Measurements from ENCODE around the gene C9orf152. TPM values are rescaled to one million over a fixed set of nuclear protein-coding genes. Genes with fewer than 3 reads are reported as not detected.

C9orf152 gene
- total RNA-seq, 6 donors from 2014 or later: 6.3 to 26.3 (median 15.9) TPM

DNA sequence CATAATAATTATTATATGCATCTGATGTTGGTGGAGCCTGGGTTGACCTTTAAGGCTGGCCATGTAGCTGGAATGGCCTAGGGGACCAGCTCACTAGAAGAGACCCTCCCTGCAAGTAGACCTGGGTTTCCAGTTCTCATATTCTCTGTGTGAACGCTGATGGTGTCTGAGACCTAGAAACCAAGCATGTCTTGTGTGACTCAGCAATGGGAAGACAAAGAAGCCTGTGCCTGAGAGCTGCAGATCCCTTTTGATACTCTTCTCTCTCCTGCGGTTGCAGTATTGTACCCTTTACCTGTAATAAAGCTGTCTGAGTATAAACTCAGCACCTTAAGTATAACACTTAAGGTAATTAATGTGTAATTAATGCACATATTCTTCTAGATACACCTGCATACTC is 22.2 kb downstream of the C9orf152 start:
- DNase-seq: no peak
- no peak for ATAC-seq (ENCODE audit: low FRiP score in 2 of 2)
- TF ChIP-seq, protein P1, sequence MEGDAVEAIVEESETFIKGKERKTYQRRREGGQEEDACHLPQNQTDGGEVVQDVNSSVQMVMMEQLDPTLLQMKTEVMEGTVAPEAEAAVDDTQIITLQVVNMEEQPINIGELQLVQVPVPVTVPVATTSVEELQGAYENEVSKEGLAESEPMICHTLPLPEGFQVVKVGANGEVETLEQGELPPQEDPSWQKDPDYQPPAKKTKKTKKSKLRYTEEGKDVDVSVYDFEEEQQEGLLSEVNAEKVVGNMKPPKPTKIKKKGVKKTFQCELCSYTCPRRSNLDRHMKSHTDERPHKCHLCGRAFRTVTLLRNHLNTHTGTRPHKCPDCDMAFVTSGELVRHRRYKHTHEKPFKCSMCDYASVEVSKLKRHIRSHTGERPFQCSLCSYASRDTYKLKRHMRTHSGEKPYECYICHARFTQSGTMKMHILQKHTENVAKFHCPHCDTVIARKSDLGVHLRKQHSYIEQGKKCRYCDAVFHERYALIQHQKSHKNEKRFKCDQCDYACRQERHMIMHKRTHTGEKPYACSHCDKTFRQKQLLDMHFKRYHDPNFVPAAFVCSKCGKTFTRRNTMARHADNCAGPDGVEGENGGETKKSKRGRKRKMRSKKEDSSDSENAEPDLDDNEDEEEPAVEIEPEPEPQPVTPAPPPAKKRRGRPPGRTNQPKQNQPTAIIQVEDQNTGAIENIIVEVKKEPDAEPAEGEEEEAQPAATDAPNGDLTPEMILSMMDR (IDR thresholded peaks at IDR 0.05): no peak
- TF ChIP-seq EP300 (IDR thresholded peaks at IDR 0.05) (no peak), POLR2AphosphoS5 (IDR thresholded peaks at IDR 0.05) (no peak), POLR2A (IDR thresholded peaks at IDR 0.05) (no peak)
- 86 to 88% methylated on average over 2 of the region's 2 CpGs for WGBS, 2 donors
- Histone ChIP-seq H3K27me3 (no peaks in the 10 kb centered on the region), H3K4me1 (peaks cover 21 to 34% (median 32%) of the 10 kb centered on the region in 4 donors), H3K36me3 (no peaks in the 10 kb centered on the region), H3K27ac (no peak overlapping the region), H3K9me3 (no peaks in the 10 kb centered on the region), H3K4me3 (no peak overlapping the region)

DNA sequence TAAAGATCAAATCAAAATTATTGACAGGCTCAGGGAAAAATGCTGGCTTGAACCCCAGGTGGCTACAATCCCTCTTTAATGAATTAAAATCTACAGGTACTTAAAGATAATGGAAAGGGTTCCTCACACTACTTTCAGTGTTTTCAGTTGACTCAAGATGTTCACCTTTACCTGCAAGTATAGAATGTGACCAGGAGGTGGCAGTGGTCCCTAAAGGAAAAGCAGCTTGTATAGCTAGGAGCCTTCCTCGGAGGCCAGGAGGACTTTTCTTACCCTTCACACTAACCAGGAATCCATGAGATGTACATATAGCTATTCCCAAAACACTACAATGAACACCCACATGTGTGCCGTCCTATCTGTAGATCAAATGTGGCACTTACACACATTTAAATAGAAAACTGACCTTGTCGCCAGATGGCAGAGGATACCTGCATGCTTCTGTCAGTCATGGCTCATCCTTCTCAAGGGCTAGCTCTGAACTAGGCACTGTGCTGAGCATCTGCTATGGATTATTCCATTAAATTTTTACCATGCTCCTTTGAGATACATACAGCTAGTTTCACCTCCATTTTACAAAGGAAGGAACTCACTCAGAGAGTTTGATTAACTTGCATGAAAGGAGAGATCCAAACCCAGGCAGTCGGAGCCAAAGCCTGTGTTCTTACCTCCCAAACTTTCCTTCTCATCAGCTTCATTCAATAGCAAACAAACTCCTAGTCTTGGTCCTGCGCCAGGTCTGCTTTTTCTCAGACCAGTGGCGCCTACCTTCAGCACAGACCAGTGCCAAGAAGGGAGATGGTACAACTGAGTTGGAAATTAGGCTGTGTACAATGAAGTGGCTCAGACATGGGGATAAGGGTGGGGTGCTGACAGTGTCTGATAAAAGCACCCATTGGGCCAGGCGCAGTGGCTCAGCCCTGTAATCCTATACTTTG is 24.5 kb downstream of the C9orf152 start:
- no peaks in the 10 kb centered on the region for H3K9me3 ChIP-seq
- TF ChIP-seq, protein P1 (IDR thresholded peaks at IDR 0.05): peak; percentile 65 to 87 (median 74)
- TF ChIP-seq POLR2AphosphoS5 (IDR thresholded peaks at IDR 0.05) (no peak), POLR2A (IDR thresholded peaks at IDR 0.05) (no peak), EP300 (IDR thresholded peaks at IDR 0.05) (no peak)
- no peaks in the 10 kb centered on the region for H3K27me3 ChIP-seq
- 74% methylated on average over 7 of the region's 7 CpGs for WGBS, 2 donors
- ATAC-seq (ENCODE audit: low FRiP score in 2 of 2) (peak; percentile 65 to 80), DNase-seq (peak in 1 of 2 donors; percentile 76)
- H3K4me3 ChIP-seq: no peak overlapping the region
- no peaks in the 10 kb centered on the region for H3K36me3 ChIP-seq
- no peak overlapping the region for H3K27ac ChIP-seq
- peaks cover 5 to 17% (median 14%) of the 10 kb centered on the region in 4 donors for H3K4me1 ChIP-seq

DNA sequence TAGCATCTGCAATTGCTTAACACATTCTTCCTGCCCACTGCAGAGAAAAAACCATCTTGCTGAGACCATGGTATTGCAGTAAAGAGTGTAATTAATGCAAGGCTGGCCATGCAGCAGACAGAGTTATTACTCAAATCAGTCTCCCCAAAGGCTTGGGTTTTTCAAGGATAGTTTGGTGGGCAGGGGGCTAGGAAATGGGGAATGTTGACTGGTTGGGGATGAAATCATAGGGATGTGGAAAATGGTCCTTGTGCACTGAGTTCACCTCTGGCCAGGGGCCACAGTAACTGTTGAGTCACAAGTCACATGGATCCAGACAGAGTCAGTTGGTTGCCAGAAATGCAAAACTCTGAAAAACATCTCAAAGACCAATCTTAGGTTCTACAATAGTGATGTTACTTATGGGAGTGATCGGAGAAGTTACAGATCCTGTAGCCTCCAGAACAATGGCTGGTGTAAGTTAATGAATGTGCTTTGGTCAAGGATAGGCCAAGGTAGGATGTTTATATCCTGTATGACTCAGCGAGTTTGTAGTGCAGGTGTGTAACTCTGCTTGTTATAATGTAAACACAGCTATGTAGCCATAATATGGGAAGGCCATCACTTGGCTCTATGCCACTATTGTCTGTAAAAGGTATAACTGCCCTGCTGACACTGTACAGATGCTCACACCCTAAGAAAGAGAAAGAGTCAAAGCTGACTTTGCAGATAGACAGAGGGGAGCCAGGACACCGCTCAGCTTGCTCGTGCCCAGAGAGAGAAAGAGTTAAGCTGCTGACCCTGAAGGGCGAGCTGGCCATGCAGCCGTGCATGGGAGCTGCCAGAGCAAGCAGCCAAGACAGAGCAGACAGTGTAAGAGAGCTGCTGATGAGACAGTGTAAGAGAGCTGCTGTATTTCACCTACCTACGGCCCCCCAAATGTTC is 27.2 kb downstream of the C9orf152 start:
- peak in 1 of 2 donors; percentile 70 for ATAC-seq (ENCODE audit: low FRiP score in 2 of 2)
- 69 to 80% methylated on average over 7 of the region's 7 CpGs for WGBS, 2 donors
- TF ChIP-seq POLR2A (IDR thresholded peaks at IDR 0.05) (no peak), POLR2AphosphoS5 (IDR thresholded peaks at IDR 0.05) (no peak), EP300 (IDR thresholded peaks at IDR 0.05) (no peak)
- TF ChIP-seq, protein P1 (IDR thresholded peaks at IDR 0.05): no peak

DNA sequence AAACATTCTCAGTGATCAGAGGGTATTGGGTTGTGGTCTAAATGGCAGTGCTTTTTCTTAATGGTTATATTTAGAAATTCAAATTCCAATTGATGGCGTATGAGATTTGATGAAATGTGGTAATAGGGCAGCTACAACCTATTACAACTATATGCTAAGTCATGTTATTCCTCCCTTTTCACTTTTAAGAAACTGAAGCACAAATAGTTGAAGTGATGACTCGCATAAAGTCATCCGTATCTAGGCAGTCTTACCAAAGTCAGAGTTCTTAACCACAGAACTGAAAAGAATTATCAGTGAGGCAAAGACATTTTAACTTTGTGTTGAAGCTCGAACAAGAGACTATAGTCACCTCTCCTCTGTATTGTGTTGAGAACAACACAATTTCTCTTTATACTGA is 28.2 kb downstream of the C9orf152 start:
- Histone ChIP-seq H3K9me3 (no peaks in the 10 kb centered on the region), H3K27ac (no peak overlapping the region), H3K36me3 (no peaks in the 10 kb centered on the region), H3K4me3 (no peak overlapping the region), H3K4me1 (peaks cover 0 to 5% (median 1%) of the 10 kb centered on the region in 4 donors), H3K27me3 (no peaks in the 10 kb centered on the region)
- DNase-seq: no peak
- no peak for TF ChIP-seq POLR2A (IDR thresholded peaks at IDR 0.05)
- TF ChIP-seq, protein P1 (IDR thresholded peaks at IDR 0.05): no peak
- TF ChIP-seq EP300 (IDR thresholded peaks at IDR 0.05): no peak
- no peak for TF ChIP-seq POLR2AphosphoS5 (IDR thresholded peaks at IDR 0.05)
- ATAC-seq (ENCODE audit: low FRiP score in 2 of 2): no peak
- WGBS, 2 donors: 81 to 85% methylated on average over 4 of the region's 4 CpGs

More for the DNA sequence above, 27.2 kb downstream of the C9orf152 start:
- DNase-seq: peak; percentile 11 to 20
- H3K4me3 ChIP-seq: no peak overlapping the region
- H3K27ac ChIP-seq: no peak overlapping the region
- no peaks in the 10 kb centered on the region for H3K36me3 ChIP-seq
- no peaks in the 10 kb centered on the region for H3K9me3 ChIP-seq
- peaks cover 0 to 5% (median 1%) of the 10 kb centered on the region in 4 donors for H3K4me1 ChIP-seq
- no peaks in the 10 kb centered on the region for H3K27me3 ChIP-seq
